IMR-90 (cell line): Measurements from ENCODE around the gene TACC2. TPM values are rescaled to one million over a fixed set of nuclear protein-coding genes. Genes with fewer than 3 reads are reported as not detected.

Source experiments
- ATAC-seq: fragments of 200-7000 bp; cut with Tn5 transposase; 2 replicates; pipeline ENCODE4 v1.9.1; 2020; ENCODE audit warnings: low read depth, mild to moderate bottlenecking, moderate library complexity
- BruUV-seq: library from RNA; stranded (reverse); fragments of 400-500 nt; replicated peaks from 2 replicates; lab custom pipeline; 2021; lab: Mats Ljungman, UMichigan
- CTCF ChIA-PET: fragments of 300-600 bp; formaldehyde crosslinking; extraction: SDS; loops from one replicate; lab custom pipeline; 2021; ENCODE audit warnings: antibody characterized with exemption; lab: Yijun Ruan, JAX
- POLR2A ChIA-PET: fragments of 300-600 bp; sonication (Branson Sonifier 250); formaldehyde crosslinking; loops from one replicate; lab custom pipeline; 2022; ENCODE audit warnings: antibody characterized with exemption; ENCODE audit not compliant: unreplicated experiment; lab: Charles Lee
- DNase-seq: peaks from one replicate; pipeline ENCODE4 v3.0.0; 2013
- H2AFZ ChIP-seq: replicated peaks from 2 replicates; pipeline ENCODE3; 2013; ENCODE audit warnings: low read length, mild to moderate bottlenecking; ENCODE audit not compliant: poor library complexity
- H2AK5ac ChIP-seq: 2 replicates; pipeline ENCODE4 v1.6.1; 2013; ENCODE audit warnings: low read depth, low read length, inconsistent platforms
- H2AK9ac ChIP-seq: replicated peaks from 2 replicates; pipeline ENCODE3; 2013; ENCODE audit warnings: mild to moderate bottlenecking, low read depth, low read length, moderate library complexity; ENCODE audit not compliant: poor library complexity
- H2BK120ac ChIP-seq: 2 replicates; pipeline ENCODE4 v1.6.1; 2013; ENCODE audit warnings: low read depth, low read length, inconsistent platforms
- H2BK15ac ChIP-seq: 3 replicates; pipeline ENCODE4 v1.6.1; 2013; ENCODE audit warnings: low read depth, low read length, inconsistent platforms
- H2BK20ac ChIP-seq: 2 replicates; pipeline ENCODE4 v1.6.1; 2013; ENCODE audit warnings: low read depth, mild to moderate bottlenecking, inconsistent platforms, low read length, moderate library complexity
- H2BK5ac ChIP-seq: 2 replicates; pipeline ENCODE4 v1.6.1; 2013; ENCODE audit warnings: mild to moderate bottlenecking, low read depth, low read length, inconsistent platforms; ENCODE audit not compliant: poor library complexity, severe bottlenecking
- H3K14ac ChIP-seq: replicated peaks from 2 replicates; pipeline ENCODE4 v1.6.1; 2013; ENCODE audit warnings: low read depth, low read length, inconsistent platforms
- H3K18ac ChIP-seq: 2 replicates; pipeline ENCODE4 v1.6.1; 2013; ENCODE audit warnings: low read depth, low read length, control low read depth
- H3K23ac ChIP-seq: 2 replicates; pipeline ENCODE4 v1.6.1; 2013; ENCODE audit warnings: low read depth, low read length, inconsistent platforms
- H3K27ac ChIP-seq: 2 replicates; pipeline ENCODE4 v1.5.1; 2013; ENCODE audit warnings: mild to moderate bottlenecking, control low read depth, low read length; ENCODE audit not compliant: insufficient read depth
- H3K27me3 ChIP-seq: 2 replicates; pipeline ENCODE4 v1.6.1; 2013; ENCODE audit warnings: low read length; ENCODE audit not compliant: control insufficient read depth, insufficient read depth
- H3K36me3 ChIP-seq: 2 replicates; pipeline ENCODE4 v1.6.1; 2013; ENCODE audit warnings: low read length, mixed read lengths; ENCODE audit not compliant: control insufficient read depth, insufficient read depth
- H3K4ac ChIP-seq: 2 replicates; pipeline ENCODE4 v1.6.1; 2013; ENCODE audit warnings: low read depth, low read length, inconsistent platforms
- H3K4me1 ChIP-seq: 2 replicates; pipeline ENCODE4 v1.6.1; 2013; ENCODE audit warnings: low read length, mixed read lengths; ENCODE audit not compliant: control insufficient read depth, insufficient read depth
- H3K4me2 ChIP-seq: 2 replicates; pipeline ENCODE4 v1.6.1; 2013; ENCODE audit warnings: low read depth, mild to moderate bottlenecking, control low read depth, low read length, moderate library complexity
- H3K4me3 ChIP-seq: 2 replicates; pipeline ENCODE4 v1.5.1; 2013; ENCODE audit warnings: low read depth, mild to moderate bottlenecking, control low read depth, low read length, moderate library complexity; ENCODE audit not compliant: insufficient read depth
- H3K56ac ChIP-seq: 2 replicates; pipeline ENCODE4 v1.6.1; 2013; ENCODE audit warnings: low read length, inconsistent platforms; ENCODE audit not compliant: insufficient read depth; ENCODE audit errors: extremely low read depth
- H3K79me1 ChIP-seq, 2 experiments: 2 replicates each; pipeline ENCODE4 v1.6.1; 2013; ENCODE audit warnings: low read length in 2 of 2, inconsistent platforms in 1 of 2, low read depth in 1 of 2
- H3K9ac ChIP-seq: 2 replicates; pipeline ENCODE4 v1.6.1; 2013; ENCODE audit warnings: low read depth, low read length, control low read depth
- H3K9me1 ChIP-seq: 2 replicates; pipeline ENCODE4 v1.6.1; 2013; ENCODE audit warnings: low read length, inconsistent platforms; ENCODE audit not compliant: insufficient read depth
- H3K9me3 ChIP-seq: 2 replicates; pipeline ENCODE4 v1.6.1; 2013; ENCODE audit warnings: low read length; ENCODE audit not compliant: control insufficient read depth, insufficient read depth
- H4K20me1 ChIP-seq: 2 replicates; pipeline ENCODE4 v1.6.1; 2013; ENCODE audit warnings: low read length, inconsistent platforms; ENCODE audit not compliant: insufficient read depth
- H4K5ac ChIP-seq: 2 replicates; pipeline ENCODE4 v1.6.1; 2013; ENCODE audit warnings: mild to moderate bottlenecking, low read depth, low read length, control low read depth
- H4K8ac ChIP-seq, 2 experiments: 2 replicates each; pipeline ENCODE4 v1.6.1; 2013; ENCODE audit warnings: low read depth in 2 of 2, low read length in 2 of 2, control low read depth in 1 of 2, inconsistent platforms in 1 of 2
- H4K91ac ChIP-seq: 2 replicates; pipeline ENCODE4 v1.6.1; 2013; ENCODE audit warnings: low read depth, low read length, inconsistent platforms; ENCODE audit not compliant: insufficient read depth
- CEBPB ChIP-seq: IDR thresholded peaks from 2 replicates; pipeline ENCODE4 v1.6.1; 2012; ENCODE audit warnings: low read depth, low read length, improper control_type of control experiment
- FOS ChIP-seq: fragments of 150-350 bp; IDR thresholded peaks from 2 replicates; pipeline ENCODE4 v1.6.1; 2016; ENCODE audit warnings: low read depth, low read length
- MAFK ChIP-seq: IDR thresholded peaks from 2 replicates; pipeline ENCODE4 v1.6.1; 2012; ENCODE audit warnings: low read depth, low read length, improper control_type of control experiment
- MAZ ChIP-seq: IDR thresholded peaks from 2 replicates; pipeline ENCODE4 v1.6.1; 2012; ENCODE audit warnings: low read depth, mild to moderate bottlenecking, low read length, improper control_type of control experiment, moderate library complexity, borderline replicate concordance
- MXI1 ChIP-seq: IDR thresholded peaks from 2 replicates; pipeline ENCODE4 v1.6.1; 2012; ENCODE audit warnings: low read depth, mild to moderate bottlenecking, low read length, moderate library complexity, borderline replicate concordance
- NFE2L2 ChIP-seq: fragments of 150-350 bp; IDR thresholded peaks from 2 replicates; pipeline ENCODE4 v1.6.1; 2016; ENCODE audit warnings: low read depth, mild to moderate bottlenecking, low read length
- POLR2A ChIP-seq: IDR thresholded peaks from 2 replicates; pipeline ENCODE4 v1.6.1; 2012; ENCODE audit warnings: mild to moderate bottlenecking, low read depth, low read length
- RFX5 ChIP-seq: IDR thresholded peaks from 2 replicates; pipeline ENCODE4 v1.8.0; 2012; ENCODE audit warnings: low read depth, mild to moderate bottlenecking, low read length, moderate library complexity
- SMC3 ChIP-seq: fragments of 150-350 bp; IDR thresholded peaks from 2 replicates; pipeline ENCODE4 v1.6.1; 2016; ENCODE audit warnings: low read depth, mild to moderate bottlenecking, antibody characterized with exemption, low read length, moderate library complexity
- WGBS, 2 experiments: methylation state at CpG; one replicate each; pipeline versions ENCODE4 v1.1.5 to v1.1.7; 2013; ENCODE audit warnings: missing lambda C conversion rate in 2 of 2; ENCODE audit not compliant: insufficient read length in 1 of 2; ENCODE audit errors: extremely low coverage in 2 of 2; 5-methylcytosine and 5-hydroxymethylcytosine counted together
- dilution Hi-C: fragments of 300-500 bp; cut with HindIII; formaldehyde crosslinking; loops from one replicate; pipeline ENCODE4 v1.14.3; 2018; ENCODE audit warnings: low sequenced_read_pairs; ENCODE audit not compliant: unreplicated experiment
- in situ Hi-C: fragments of 300-500 bp; cut with MboI; formaldehyde crosslinking; loops from 3 replicates; pipeline ENCODE4 v1.14.3; 2019; ENCODE audit warnings: low sequenced_read_pairs, inconsistent platforms, mixed read lengths
- intact Hi-C: fragments of 100-400 bp; cut with micrococcal nuclease; formaldehyde crosslinking; loops from 2 replicates; pipeline ENCODE4 v1.10.0; 2022
- polyA plus RNA-seq, 3 experiments: library from polyadenylated mRNA; depleted of rRNA; stranded (reverse); fragments of >200 nt; gene quantifications; 2 replicates each; pipeline ENCODE4 v1.2.3, GENCODE V29; 2012; ENCODE audit warnings: low replicate concordance in 1 of 3
- total RNA-seq: library from RNA; depleted of rRNA; stranded (reverse); fragments of >200 nt; gene quantifications from 2 replicates; pipeline ENCODE4 v1.2.3, GENCODE V29; 2012

Gene TACC2
- total and polyA plus RNA-seq, 2 of the 4 experiments (the other 2 are of a cell fraction) = 2.9 to 15.4 TPM

DNA sequence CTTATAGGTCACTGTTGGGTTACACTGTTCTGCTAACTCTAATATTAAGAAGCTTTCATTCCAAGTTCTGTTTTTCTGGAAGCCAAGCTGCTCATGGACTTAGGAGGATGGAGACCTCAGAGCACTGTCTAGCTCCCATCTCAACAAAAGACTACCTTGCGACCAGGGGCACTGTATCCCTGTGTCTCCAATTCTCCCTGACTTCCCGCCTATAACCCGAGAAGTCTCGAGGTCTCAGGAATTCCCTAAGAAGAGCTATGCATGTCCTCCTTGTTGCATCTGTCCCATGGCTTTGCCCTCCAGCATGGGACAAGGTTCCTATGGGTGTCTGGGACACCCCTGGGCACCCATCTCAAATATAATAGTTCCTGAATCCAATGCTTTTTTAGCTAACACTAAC lies 313.4 kb downstream of the TACC2 start:
- in situ Hi-C loops = no loop called here
- H3K9ac ChIP-seq = no peak overlapping the region
- no peak overlapping the region for H2AFZ ChIP-seq
- TF ChIP-seq MXI1 (no peak), RFX5 (no peak), POLR2A (no peak), MAFK (no peak), FOS (no peak), CEBPB (no peak), MAZ (no peak), SMC3 (no peak), NFE2L2 (no peak)
- H2BK15ac ChIP-seq = no peak overlapping the region
- DNase-seq (no peak), ATAC-seq (no peak)
- no peak overlapping the region for H3K4ac ChIP-seq
- no peak overlapping the region for H3K27ac ChIP-seq
- no peaks in the 10 kb centered on the region for H3K36me3 ChIP-seq
- dilution Hi-C loops = no loop called here
- H3K14ac ChIP-seq = no peak overlapping the region
- H3K4me1 ChIP-seq = peaks cover 5% of the 10 kb centered on the region
- H2AK9ac ChIP-seq = no peak overlapping the region
- H3K27me3 ChIP-seq = no peaks in the 10 kb centered on the region; the same call in 1 of the 2 replicates
- BruUV-seq = no TSS peak
- no peak overlapping the region for H2BK120ac ChIP-seq
- no peaks in the 10 kb centered on the region; the same call in 1 of the 2 replicates for H3K9me3 ChIP-seq
- no peak overlapping the region for H3K4me3 ChIP-seq
- no peak overlapping the region for H2BK20ac ChIP-seq
- 100% methylated on average over 3 of the region's 4 CpGs; no CpG with 5 or more reads in 1 of the 2 experiments for WGBS, 2 experiments
- H3K4me2 ChIP-seq = no peak overlapping the region
- intact Hi-C loops = loop anchor here (5.0 kb wide), 1 partner anchor 70 kb away; the partner anchor contains the start of gene PLEKHA1
- H2AK5ac ChIP-seq = no peak overlapping the region
- no peak overlapping the region for H4K91ac ChIP-seq
- no peaks in the 10 kb centered on the region for H3K9me1 ChIP-seq
- H3K56ac ChIP-seq = no peak overlapping the region
- ChIA-PET POLR2A (no interaction called here), CTCF (interaction anchor here (0.5 to 1.1 kb wide), 3 partner anchors 35 to 263 kb away, joined by 3 to 4 read pairs (median 3); no protein-coding TSS in a partner anchor)
- H3K79me1 ChIP-seq = no peaks in the 10 kb centered on the region
- H3K23ac ChIP-seq = no peak overlapping the region
- no peak overlapping the region for H3K18ac ChIP-seq
- H4K8ac ChIP-seq = no peak overlapping the region
- no peaks in the 10 kb centered on the region for H4K20me1 ChIP-seq
- no peak overlapping the region for H4K5ac ChIP-seq
- no peak overlapping the region for H2BK5ac ChIP-seq
